HT1080 (cell line): ENCODE results near the gene SPACA6. TPM values are rescaled to one million over a fixed set of nuclear protein-coding genes. Genes with fewer than 3 reads are reported as not detected.
A peak's percentile ranks its signal among the peaks of the same experiment; 100 is the strongest.
"Not testable (repeated sequence)": the region's sequence is repeated elsewhere in the genome, so short reads cannot be mapped to it uniquely, and the experiment has no call there.

Experiments used
- DNase-seq: peaks from one replicate; pipeline ENCODE4 v3.0.0-alpha.2; 2015; ENCODE audit warnings: low read depth
- polyA plus RNA-seq, 2 experiments: library from polyadenylated mRNA; depleted of rRNA; stranded (reverse); fragments of >200 nt; gene quantifications; 2 replicates each; pipeline ENCODE4 v1.2.3, GENCODE V29; 2015
- total RNA-seq: library from RNA; depleted of rRNA; stranded (reverse); fragments of >200 nt; shearing (Covaris generic); gene quantifications from 2 replicates; pipeline ENCODE4 v1.2.3, GENCODE V29; 2014; rRNA removed

Gene SPACA6, protein sequence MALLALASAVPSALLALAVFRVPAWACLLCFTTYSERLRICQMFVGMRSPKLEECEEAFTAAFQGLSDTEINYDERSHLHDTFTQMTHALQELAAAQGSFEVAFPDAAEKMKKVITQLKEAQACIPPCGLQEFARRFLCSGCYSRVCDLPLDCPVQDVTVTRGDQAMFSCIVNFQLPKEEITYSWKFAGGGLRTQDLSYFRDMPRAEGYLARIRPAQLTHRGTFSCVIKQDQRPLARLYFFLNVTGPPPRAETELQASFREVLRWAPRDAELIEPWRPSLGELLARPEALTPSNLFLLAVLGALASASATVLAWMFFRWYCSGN
- 6.5 and 9.1 TPM in 2 replicates for total RNA-seq
- polyA plus RNA-seq (2015; cell fraction: cytosol; rRNA removed) = 3.9 and 9.9 TPM in 2 replicates
- 42.7 and 53.8 TPM in 2 replicates for polyA plus RNA-seq (2015; cell fraction: nucleus; rRNA removed)

DNA sequence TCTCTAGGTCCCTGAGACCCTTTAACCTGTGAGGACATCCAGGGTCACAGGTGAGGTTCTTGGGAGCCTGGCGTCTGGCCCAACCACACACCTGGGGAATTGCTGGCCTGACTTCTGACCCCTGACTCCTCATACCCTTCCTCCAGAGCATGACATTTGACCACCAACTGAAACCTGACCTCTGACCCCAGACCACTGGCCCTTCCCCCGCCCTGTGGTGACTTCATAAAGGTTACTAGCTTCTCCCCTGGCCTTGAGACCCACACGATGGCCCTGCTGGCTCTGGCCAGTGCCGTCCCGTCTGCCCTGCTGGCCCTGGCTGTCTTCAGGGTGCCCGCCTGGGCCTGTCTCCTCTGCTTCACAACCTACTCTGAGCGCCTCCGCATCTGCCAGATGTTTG, at the start of gene SPACA6:
Gene SPACA6, plus strand, starts transcription at position 71 of the 400 bp plus-strand sequence. Its CDS starts 197 bp downstream, at position 268.
- no peak for DNase-seq

DNA sequence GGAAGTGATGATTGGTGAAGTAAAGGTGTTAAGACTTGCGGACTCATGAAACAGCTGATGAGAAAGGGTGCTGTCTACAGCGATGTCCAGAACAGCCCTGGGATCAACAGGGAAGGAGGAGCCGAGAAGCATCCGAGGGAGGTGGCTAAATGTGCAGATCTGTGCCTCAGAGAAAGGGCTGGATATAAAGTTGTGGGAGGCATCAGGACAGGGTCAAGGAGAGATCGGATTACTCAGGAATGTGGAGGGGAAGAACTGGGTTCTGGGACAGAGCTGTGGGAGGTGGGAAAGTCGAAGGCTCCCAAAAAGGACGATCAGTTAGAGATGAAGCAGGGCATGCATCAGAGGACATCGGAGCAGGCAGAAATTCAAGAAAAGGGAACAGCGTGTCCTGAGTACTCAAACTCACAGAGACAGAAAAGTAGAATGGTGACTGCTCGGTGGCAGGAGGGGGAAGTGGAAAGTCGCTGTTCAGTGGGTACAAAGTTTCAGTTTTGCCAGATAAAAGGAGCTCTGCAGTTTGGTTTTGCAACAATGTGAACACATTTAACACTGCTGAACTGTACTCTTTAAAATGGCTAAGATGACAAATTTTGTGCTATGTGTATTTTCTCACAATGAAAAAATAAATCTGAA, 48.4 kb upstream of the SPACA6 start:
- DNase-seq = no peak

DNA sequence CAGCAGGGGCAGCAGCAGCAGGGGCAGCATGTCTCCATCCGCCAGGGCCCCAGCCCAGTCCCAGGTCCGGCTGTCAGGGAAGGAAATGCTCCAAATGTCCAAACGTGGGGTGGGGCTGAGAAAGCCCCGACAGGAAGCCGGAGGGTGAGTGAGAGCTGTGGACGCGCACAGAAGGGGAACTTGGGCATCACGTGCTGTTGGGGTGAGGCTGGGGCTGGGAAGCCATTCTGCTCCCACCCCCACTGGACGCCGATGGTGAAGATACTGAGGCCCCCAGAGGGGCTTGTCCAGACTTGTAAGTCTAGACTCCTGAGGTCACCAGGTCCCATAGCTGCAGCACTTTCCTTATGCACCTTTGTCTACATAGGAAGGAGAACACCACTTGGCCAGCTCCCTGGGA, 46.4 kb upstream of the SPACA6 start, which contains the start of gene SIGLEC14:
Gene SIGLEC14, minus strand, starts transcription at position 96 of the 400 bp plus-strand sequence. Its CDS starts 66 bp downstream, at position 30.
- not testable (repeated sequence) for DNase-seq

DNA sequence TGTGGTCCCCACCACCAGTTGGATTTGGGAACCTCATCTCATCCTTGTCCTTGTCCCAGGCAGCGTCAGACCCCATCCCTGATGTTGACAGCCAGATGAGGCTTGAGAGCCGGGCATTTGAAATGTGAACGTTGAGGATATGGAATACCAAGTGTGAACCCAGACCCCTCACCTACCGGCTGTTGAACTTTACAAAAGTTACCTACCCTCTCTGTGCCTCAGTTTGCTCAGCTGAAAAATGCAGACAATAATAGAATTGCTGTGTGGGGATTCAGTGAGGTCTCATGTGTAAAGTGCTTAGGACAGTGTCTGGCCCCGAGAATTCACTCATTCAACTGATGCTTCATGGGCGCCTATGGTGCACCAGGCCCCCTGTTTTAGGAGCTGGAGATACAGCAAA, 45.8 kb upstream of the SPACA6 start:
- no peak for DNase-seq

DNA sequence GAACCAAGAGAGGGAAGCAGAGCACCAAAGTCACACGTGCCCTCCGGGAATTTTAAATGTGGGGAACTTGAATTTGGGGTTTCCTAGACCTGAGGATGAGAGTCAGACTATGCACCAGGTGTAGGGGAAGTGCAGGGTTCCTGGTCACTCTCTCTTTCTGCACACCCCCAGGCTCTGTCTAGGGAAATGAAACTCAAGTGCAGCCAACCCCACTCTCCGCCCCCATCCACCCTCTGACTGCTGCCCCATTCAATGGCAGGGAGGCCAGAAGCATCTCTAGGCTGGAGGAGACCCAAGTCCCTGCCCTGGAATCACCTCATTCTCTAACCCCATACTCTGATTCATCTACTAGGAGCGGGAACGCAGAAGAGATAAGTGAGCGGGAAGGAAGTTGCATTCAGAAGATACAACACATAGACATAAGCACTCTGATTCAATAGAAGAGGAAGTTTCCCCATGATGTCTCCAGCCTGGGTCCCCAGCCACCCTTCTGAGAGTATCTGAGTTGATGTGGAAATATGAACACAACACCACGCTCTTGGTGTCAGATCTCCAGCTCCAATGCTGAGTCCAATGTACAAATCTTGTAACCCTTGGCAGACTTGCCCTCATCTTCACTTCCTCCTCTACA, 41.8 kb upstream of the SPACA6 start:
- no peak for DNase-seq

DNA sequence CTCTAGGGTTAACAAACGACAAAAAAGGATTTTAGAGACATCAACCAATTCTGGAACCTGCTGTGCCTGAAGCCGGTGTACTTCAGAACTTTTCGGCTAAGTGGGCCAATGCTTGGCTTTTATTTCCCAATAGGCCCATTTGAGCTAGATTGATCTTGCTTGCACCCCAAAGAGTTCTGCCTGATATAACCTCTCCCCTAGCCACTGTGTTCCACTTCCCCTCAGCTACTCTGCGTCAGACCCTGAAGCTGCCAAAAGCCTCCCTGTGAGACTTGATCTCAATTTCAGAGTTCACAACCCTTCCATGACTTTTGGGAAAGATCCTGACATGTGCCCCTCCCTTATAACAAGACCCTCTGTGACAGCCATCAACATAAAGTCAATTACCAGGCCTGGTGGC, 40.9 kb upstream of the SPACA6 start:
- DNase-seq = no peak

DNA sequence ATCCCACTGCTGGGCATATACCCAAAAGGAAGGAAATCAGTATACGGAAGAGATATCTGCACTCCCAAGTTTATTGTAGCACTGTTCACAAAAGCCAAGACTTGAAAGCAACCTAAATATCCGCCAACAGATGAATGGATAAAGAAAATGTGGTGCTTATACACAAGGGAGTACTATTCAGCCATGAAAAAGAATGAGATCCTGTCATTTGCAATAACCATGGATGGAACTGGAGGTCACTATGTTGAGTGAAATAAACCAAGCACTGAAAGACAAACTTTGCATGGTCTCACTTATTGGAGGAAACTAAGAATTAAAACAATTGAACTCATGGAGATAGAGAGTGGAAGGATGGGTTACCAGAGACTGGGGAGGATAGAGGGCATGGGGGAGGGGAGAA, 40.0 kb upstream of the SPACA6 start:
- DNase-seq = no peak

DNA sequence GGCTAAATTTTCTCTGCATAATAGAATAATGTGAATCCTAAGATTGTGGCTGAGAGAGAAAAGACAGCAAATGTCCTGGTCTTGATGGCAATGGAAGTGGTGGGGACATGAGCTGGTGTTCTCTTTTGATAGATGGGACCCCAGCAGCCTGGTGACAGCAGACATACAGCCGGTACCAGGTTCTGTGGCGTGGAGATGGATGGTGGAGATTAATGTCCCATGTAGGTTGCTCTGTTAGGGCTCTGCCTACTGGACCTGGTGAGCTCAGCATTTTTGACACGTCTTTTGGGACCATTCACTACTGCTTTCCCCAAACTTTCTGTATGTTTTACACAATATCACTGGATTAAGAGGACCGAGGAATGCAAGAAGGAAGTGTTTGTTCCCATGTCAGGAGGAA, 38.3 kb upstream of the SPACA6 start:
- DNase-seq = no peak

DNA sequence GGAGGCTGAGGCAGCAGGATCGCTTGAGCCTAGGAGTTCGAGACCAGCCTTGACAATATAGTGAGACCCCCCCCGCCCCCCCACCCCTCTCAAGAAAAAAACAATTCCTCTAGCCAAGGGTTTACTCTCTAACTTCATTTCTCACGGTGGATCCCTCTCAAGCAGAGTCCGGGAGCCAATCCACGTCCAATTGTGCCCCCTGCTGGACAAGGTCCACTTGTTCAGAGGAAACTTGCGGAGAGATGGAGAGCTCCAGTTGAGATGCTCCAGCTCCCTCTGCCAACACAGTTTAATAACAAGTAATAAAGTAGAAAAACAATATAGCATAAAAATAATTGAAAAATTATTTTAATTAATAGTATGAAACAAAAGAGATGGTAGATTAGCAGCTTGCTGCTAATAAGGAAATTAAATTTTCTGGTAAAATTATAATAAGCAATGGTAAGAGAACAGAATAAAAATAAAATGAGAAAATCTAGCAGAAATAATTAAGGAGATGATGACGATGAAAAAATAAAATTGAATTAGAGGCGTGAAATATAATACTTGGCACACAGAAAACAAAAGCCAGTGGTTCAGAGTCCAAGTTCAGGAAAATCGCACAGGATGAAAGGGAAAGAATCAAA, 32.0 kb upstream of the SPACA6 start:
- DNase-seq = peak; percentile 55

DNA sequence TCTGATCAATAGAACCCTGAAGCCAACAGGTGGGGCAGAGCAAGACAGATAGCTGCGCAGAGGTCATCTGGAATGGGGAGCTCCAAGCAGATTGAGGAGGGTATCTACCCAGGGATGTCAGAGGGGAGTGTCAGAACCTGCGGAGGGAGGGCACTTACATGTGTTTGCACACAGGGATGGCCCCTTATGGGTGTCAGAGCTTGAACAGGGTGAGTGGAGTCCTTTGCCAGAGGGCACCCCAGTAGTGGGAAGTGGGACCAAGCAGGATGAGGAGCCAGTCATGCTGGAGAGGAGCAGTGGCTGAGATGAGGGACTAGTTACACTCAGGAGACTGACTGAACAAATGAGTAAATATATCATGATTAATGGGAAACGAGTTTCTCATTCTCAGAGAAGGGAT, 29.5 kb upstream of the SPACA6 start:
- no peak for DNase-seq

DNA sequence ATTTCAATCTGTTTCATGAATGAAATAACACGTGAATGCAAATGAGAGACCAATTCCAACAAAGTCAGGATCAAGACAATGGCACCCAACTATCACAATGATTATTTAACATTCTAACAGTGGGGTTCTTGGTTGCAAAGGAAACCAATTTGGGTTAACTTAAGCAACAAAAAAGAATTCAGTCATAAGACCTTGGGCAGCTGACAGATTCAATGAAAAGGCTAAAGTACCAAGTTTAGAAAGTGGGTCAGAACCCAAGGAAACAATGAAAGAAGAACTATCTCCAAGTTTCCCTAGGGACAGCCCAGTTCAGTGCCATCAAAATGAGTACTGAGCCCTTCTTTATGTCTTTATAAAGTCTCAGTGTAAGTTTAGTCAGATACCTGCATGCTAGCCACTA, 29.0 kb upstream of the SPACA6 start:
- no peak for DNase-seq

DNA sequence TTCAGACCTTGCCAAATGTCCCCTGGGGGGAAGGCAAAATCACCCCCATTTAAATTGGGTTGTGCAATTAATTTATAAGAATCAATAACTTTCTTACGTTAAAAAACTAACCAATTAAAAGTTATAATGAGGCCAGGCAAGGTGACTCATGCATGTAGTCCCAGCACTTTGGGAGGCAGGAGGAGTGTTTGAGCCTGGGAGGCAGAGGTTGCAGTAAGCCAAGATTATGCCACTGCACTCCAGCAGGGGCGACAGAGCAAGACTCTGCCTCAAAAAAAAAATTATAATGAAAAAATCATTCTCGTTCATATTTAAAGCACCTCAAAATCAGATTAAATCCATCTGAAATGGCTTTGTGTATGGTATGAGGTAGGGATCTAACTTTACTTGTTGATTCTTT, 28.1 kb upstream of the SPACA6 start:
- DNase-seq = no peak

DNA sequence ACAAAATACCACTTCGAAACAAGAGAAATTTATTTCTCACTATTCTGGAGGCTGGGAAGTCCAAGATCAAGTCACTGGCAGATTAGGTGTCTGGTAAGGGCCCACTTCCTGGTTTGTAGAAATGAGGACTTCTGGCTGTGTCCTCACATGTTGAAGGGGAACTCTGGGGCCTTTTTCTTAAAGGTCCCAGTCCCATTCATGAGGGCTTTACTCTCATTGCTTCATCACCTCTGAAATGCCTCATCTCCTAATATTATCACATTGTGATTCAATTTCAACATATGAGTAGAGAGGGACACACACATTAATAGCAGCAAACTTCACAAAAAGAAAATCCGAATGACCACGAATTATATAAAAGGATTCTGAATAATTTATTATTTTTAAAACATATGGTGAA, 24.9 kb upstream of the SPACA6 start:
- DNase-seq = no peak

DNA sequence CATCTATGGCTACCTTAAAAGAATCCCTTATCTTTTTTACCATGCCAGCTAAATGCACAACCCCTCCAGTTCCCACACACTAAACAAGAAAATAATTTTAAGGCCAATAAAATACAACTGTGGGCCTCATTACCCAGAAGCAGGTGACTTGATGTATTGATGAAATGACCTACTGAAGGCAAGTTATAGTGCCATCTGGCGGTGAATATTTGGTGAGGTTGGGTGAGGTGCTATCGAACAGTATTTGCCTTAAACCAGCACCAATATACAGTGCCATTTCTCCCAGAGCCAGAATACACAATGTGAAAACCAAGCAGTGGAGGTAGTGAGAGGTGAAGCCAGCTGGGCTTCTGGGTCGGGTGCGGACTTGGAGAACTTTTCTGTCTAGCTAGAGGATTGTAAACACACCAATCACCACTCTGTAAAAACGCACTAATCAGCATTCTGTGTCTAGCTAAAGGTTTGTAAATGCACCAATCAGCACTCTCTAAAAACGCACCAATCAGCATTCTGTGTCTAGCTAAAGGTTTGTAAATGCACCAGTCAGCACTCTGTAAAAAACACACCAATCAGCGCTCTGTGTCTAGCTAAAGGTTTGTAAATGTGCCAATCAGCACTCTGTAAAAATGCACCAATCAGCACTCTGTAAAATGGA, 17.1 kb upstream of the SPACA6 start:
- DNase-seq = peak; percentile 39

DNA sequence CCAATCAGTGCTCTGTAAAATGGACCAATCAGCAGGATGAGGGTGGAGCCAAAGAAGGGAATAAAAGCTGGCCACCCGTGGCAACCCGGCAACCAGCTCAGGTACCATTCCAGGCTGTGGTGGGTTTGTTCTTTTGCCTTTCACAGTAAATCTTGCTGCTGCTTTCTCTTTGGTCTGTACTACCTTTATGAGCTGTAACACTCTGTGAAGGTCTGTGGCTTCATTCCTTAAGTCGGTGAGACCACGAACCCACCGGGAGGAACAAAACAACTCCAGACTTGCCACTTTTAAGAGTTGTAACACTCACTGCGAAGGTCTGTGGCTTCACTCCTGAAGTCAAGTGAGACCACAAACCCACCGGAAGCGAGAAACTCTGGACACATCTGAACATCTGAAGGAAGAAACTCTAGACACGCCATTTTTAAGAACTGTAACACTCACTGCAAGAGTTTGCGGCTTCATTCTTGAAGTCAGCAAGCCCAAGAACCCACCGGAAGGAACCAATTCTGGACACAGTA, 16.5 kb upstream of the SPACA6 start:
- DNase-seq = no peak

DNA sequence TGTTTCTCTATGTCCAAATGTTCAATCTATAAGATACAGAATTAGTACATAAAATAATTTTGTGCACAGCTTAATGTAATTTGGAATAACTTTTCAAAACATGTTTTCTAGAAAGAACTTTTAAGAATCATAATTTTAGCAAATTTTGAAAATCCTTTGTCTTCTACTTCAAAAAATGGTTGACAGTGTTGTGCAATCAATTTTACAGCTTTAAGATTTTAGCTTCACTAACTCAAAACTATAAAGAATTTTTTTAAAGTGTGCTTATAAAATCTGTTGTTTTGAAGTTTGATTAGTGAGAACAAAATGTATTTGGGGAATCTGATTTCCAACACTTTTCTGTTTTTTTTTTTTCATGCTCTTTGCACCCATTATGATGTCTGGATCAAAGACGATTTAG, 12.7 kb upstream of the SPACA6 start:
- DNase-seq = no peak

DNA sequence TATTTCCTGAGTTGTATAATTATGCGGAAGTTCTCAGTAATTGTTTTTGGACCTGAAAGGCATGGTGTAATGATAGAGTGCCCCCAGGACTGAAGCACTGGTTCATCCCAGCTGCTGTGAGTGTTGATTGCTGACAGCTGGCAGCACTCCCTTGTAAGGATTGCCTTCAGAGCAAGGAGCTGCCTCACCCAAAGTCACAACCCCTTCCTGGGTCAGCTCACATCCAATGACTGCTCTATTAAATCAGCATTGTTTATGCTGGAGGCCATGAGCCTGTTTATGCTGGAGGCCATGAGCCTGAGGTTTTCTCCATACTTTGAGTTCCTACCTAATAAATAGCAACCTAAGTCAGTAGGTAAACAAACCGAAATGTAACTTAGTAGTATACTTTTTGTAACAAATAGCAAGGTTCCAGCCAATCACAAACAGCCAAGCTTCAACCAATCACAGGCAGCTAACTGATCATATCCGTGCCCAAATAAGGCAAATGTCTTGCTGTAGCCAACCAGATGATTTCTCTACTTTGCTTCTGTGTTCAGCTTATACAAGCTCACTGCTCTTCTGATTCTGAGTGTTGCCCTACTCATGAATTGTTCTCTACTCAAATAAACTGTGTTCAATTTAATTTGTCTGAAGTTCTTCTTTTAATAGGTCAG, 11.7 kb upstream of the SPACA6 start:
- no peak for DNase-seq

DNA sequence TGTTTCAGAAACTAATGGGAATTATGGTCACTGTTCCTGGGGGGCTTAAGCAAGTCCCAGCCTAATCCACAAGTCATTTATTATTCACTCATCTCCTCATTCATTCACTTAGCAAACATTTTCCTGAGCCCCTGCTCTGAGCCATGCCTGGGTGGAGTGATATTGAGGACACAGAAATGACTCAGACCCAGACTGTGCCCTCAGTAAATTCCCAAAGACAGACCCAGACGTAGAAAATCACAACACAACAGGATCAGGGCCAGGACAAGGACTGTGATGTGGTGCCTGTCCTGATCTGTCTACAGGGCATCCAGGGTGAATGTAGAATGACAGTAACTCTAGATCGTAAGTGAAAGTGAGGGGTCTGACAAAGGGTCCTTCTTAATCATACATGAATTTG, 7.0 kb upstream of the SPACA6 start:
- DNase-seq = no peak

DNA sequence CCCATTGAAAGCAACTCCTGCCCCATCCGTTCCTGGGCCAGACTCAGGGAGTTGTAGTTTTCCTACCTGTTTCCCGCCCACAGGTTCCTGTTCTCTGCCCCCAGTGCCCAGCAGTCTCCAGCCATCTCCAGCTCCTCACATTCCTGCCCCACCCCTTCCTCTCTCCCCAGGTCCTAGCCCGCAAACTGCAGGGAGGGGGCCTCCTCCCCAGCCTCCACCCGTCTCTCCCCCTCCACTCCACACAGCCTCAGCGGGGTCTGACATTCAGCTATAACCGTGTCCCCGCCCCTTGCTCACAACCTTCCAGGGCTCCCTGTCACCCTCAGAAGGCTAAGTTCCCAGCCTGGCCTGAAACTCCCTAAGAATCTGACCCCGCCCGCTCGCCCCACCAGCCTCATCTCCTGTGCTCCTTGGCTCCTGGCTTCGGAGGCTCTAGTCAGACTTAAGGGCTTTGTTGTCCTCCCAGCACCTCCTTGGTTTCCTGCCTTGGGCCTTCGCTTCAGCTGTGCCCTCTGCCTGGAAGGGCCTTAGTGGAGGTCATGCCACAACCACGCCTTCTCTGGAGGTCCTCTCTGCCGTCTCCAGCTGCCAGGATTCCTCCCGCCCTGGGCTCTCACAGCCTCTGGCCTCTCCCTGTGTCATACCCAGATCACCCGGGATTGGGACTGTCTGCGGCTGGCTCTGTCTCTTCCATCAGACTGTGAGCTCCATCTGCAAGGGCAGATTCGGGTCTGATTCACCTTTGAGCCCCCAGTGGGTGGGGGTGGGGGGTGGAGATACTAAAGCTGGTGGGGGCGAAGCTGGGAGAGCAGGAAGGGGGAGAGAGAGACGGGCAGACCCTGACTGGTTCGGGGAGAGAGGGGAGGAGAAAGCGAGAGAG, 5.1 kb upstream of the SPACA6 start:
- peak; percentile 72 for DNase-seq
